Right lobe of liver (tissue), 4 donors: Measurements from ENCODE around the gene CCDC92.

ENCODE experiments used
- POLR2A ChIP-seq: fragments of 450-650 bp; IDR thresholded peaks from one replicate; pipeline ENCODE4 v1.6.1; 2017; ENCODE audit warnings: antibody characterized with exemption, mild to moderate bottlenecking
- TF ChIP-seq, protein P1 (sequence below), 4 donors: fragments of 200-600 bp in 3 of 4; fragments of 450-650 bp in 1 of 4; IDR thresholded peaks; one replicate each; pipeline versions ENCODE4 v1.5.1 to v1.8.0; 2016 to 2022; ENCODE audit warnings: antibody characterized with exemption in 4 of 4, mild to moderate bottlenecking in 2 of 4
- donor health status: DM: no; HTN: no; CAD: no.
- donor health status: DM: no; HTN: no; CAD: no.
- donor health status: DM: no; HTN: yes; CAD: no.

- TF ChIP-seq, protein P1, sequence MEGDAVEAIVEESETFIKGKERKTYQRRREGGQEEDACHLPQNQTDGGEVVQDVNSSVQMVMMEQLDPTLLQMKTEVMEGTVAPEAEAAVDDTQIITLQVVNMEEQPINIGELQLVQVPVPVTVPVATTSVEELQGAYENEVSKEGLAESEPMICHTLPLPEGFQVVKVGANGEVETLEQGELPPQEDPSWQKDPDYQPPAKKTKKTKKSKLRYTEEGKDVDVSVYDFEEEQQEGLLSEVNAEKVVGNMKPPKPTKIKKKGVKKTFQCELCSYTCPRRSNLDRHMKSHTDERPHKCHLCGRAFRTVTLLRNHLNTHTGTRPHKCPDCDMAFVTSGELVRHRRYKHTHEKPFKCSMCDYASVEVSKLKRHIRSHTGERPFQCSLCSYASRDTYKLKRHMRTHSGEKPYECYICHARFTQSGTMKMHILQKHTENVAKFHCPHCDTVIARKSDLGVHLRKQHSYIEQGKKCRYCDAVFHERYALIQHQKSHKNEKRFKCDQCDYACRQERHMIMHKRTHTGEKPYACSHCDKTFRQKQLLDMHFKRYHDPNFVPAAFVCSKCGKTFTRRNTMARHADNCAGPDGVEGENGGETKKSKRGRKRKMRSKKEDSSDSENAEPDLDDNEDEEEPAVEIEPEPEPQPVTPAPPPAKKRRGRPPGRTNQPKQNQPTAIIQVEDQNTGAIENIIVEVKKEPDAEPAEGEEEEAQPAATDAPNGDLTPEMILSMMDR (IDR thresholded peaks at IDR 0.05), result no peak
- TF ChIP-seq POLR2A, result no peak
These were observed 81.6 kb downstream of the CCDC92 start for GRCh38 chr12:123891011-123891410.
